SK-N-SH (cell line): Measurements from ENCODE around the gene CHST11. TPM values are rescaled to one million over a fixed set of nuclear protein-coding genes. Genes with fewer than 3 reads are reported as not detected.

Source experiments
- CTCF ChIA-PET: fragments of 300-600, 350-600 bp; formaldehyde crosslinking; extraction: SDS; loops from one replicate; lab custom pipeline; 2021; lab: Yijun Ruan, JAX
- POLR2A ChIA-PET: fragments of 350-600 bp; sonication (Branson Sonifier 250); formaldehyde crosslinking; extraction: SDS; loops from one replicate; lab custom pipeline; 2020; ENCODE audit warnings: antibody characterized with exemption, inconsistent platforms; lab: Yijun Ruan, JAX
- DNase-seq: peaks from one replicate; pipeline ENCODE4 v3.0.0; 2012
- H2AFZ ChIP-seq: fragments of 200-600 bp; sonication (generic); 2 replicates; pipeline ENCODE4 v1.8.1; 2016; ENCODE audit warnings: antibody characterized with exemption, mild to moderate bottlenecking, low read depth
- H3F3A ChIP-seq: fragments of 200-600 bp; sonication (generic); replicated peaks from 2 replicates; pipeline ENCODE3; 2016; ENCODE audit warnings: antibody characterized with exemption, mild to moderate bottlenecking; ENCODE audit not compliant: insufficient read depth
- H3K27ac ChIP-seq, 2 experiments: fragments of 200-500 bp in 1 of 2; fragments of 200-600 bp in 1 of 2; sonication (Bioruptor generic) in 1 of 2; sonication (generic), shearing (Covaris generic) in 1 of 2; 2 replicates each; pipeline versions ENCODE4 v1.5.1 to v1.6.1; 2014 to 2016; ENCODE audit warnings: low read depth in 2 of 2, inconsistent platforms in 1 of 2, low read length in 1 of 2, mild to moderate bottlenecking in 1 of 2, mixed read lengths in 1 of 2
- H3K27me3 ChIP-seq: fragments of 200-600 bp; sonication (generic), shearing (Covaris generic); 2 replicates; pipeline ENCODE4 v1.6.1; 2016; ENCODE audit warnings: mixed run types; ENCODE audit not compliant: insufficient read depth
- H3K36me3 ChIP-seq, 2 experiments: fragments of 200-500 bp in 1 of 2; fragments of 200-600 bp in 1 of 2; sonication (Bioruptor generic) in 1 of 2; sonication (generic) in 1 of 2; replicated peaks in 1 of 2; 2 replicates each; pipeline versions ENCODE3 to v1.5.1; 2014 to 2016; ENCODE audit warnings: low read length in 1 of 2, mild to moderate bottlenecking in 1 of 2; ENCODE audit not compliant: insufficient read depth in 2 of 2, control insufficient read depth in 1 of 2
- H3K4me1 ChIP-seq, 2 experiments: fragments of 200-500 bp in 1 of 2; fragments of 200-600 bp in 1 of 2; sonication (Bioruptor generic) in 1 of 2; sonication (generic), shearing (Covaris generic) in 1 of 2; 2 replicates each; pipeline versions ENCODE4 v1.5.1 to v1.6.1; 2014 to 2016; ENCODE audit warnings: low read depth in 1 of 2, low read length in 1 of 2, mixed run types in 1 of 2; ENCODE audit not compliant: insufficient read depth in 2 of 2, control insufficient read depth in 1 of 2
- H3K4me2 ChIP-seq: fragments of 200-600 bp; sonication (generic), shearing (Covaris generic); 2 replicates; pipeline ENCODE4 v1.6.1; 2017; ENCODE audit warnings: mixed run types
- H3K4me3 ChIP-seq, 2 experiments: fragments of 200-500 bp in 1 of 2; fragments of 200-600 bp in 1 of 2; sonication (Bioruptor generic) in 1 of 2; sonication (generic), shearing (Covaris generic) in 1 of 2; 2 replicates each; pipeline versions ENCODE4 v1.5.1 to v1.8.1; 2014 to 2016; ENCODE audit warnings: low read depth in 2 of 2, inconsistent platforms in 1 of 2, low read length in 1 of 2, mild to moderate bottlenecking in 1 of 2, mixed read lengths in 1 of 2, moderate library complexity in 1 of 2
- H3K79me2 ChIP-seq: fragments of 200-600 bp; sonication (generic); 2 replicates; pipeline ENCODE4 v1.8.1; 2017; ENCODE audit warnings: mild to moderate bottlenecking; ENCODE audit not compliant: insufficient read depth
- H3K9ac ChIP-seq: fragments of 200-600 bp; sonication (generic); 2 replicates; pipeline ENCODE4 v1.6.1; 2017; ENCODE audit warnings: mixed run types
- H3K9me2 ChIP-seq: fragments of 200-600 bp; sonication (generic); 2 replicates; pipeline ENCODE4 v1.6.1; 2017; ENCODE audit warnings: mixed run types
- H3K9me3 ChIP-seq: fragments of 200-600 bp; sonication (generic); 2 replicates; pipeline ENCODE4 v1.6.1; 2017; ENCODE audit warnings: mixed run types, mild to moderate bottlenecking, moderate library complexity
- H4K20me1 ChIP-seq: fragments of 200-600 bp; sonication (generic); 2 replicates; pipeline ENCODE4 v1.6.1; 2017; ENCODE audit warnings: mild to moderate bottlenecking, mixed run types; ENCODE audit not compliant: insufficient read depth
- CHD2 ChIP-seq: fragments of 150-350 bp; IDR thresholded peaks from 2 replicates; pipeline ENCODE4 v1.6.1; 2018; ENCODE audit warnings: low read length; ENCODE audit not compliant: partially characterized antibody
- EP300 ChIP-seq, 2 experiments: IDR thresholded peaks; 2 replicates each; pipeline versions ENCODE4 v1.4.0 to v1.6.1; 2012; ENCODE audit warnings: borderline replicate concordance in 1 of 2, low read depth in 1 of 2, low read length in 1 of 2
- FOSL2 ChIP-seq: IDR thresholded peaks from 2 replicates; pipeline ENCODE4 v1.4.0; 2012; ENCODE audit warnings: low read depth, mild to moderate bottlenecking, moderate library complexity, borderline replicate concordance
- GABPA ChIP-seq: IDR thresholded peaks from 2 replicates; pipeline ENCODE4 v1.4.0; 2012; ENCODE audit warnings: low read depth, mild to moderate bottlenecking
- GATA2 ChIP-seq: sonication (generic); formaldehyde crosslinking; IDR thresholded peaks from 2 replicates; pipeline ENCODE4 v1.5.0; 2020; ENCODE audit warnings: mild to moderate bottlenecking, missing genetic modification reagents
- IRF3 ChIP-seq: fragments of 150-350 bp; IDR thresholded peaks from 2 replicates; pipeline ENCODE4 v1.6.1; 2016; ENCODE audit warnings: mild to moderate bottlenecking, low read depth, low read length
- MEF2A ChIP-seq: IDR thresholded peaks from 2 replicates; pipeline ENCODE4 v1.4.0; 2012; ENCODE audit warnings: low read depth, borderline replicate concordance
- NRF1 ChIP-seq: IDR thresholded peaks from 2 replicates; pipeline ENCODE4 v1.6.1; 2012; ENCODE audit warnings: low read depth, mild to moderate bottlenecking, low read length
- POLR2AphosphoS5 ChIP-seq: IDR thresholded peaks from 2 replicates; pipeline ENCODE4 v1.6.1; 2012; ENCODE audit warnings: low read depth, low read length
- RCOR1 ChIP-seq: fragments of 150-350 bp; IDR thresholded peaks from 2 replicates; pipeline ENCODE4 v1.6.1; 2017; ENCODE audit warnings: antibody characterized with exemption, low read length
- REST ChIP-seq: IDR thresholded peaks from 2 replicates; pipeline ENCODE4 v1.6.1; 2012; ENCODE audit warnings: mild to moderate bottlenecking, low read depth, low read length, moderate library complexity
- RFX5 ChIP-seq: IDR thresholded peaks from 2 replicates; pipeline ENCODE4 v1.6.1; 2012; ENCODE audit warnings: mild to moderate bottlenecking, improper control_type of control experiment, low read length
- USF2 ChIP-seq: fragments of 150-350 bp; IDR thresholded peaks from 2 replicates; pipeline ENCODE4 v1.6.1; 2017; ENCODE audit warnings: antibody characterized with exemption, low read length, low read depth, borderline replicate concordance
- YY1 ChIP-seq: IDR thresholded peaks from 2 replicates; pipeline ENCODE4 v1.4.0; 2012; ENCODE audit warnings: low read depth, mild to moderate bottlenecking
- ZBTB33 ChIP-seq: IDR thresholded peaks from 2 replicates; pipeline ENCODE4 v1.4.0; 2012; ENCODE audit warnings: low read depth, borderline replicate concordance
- WGBS: methylation state at CpG from one replicate; pipeline ENCODE4 v1.1.6; 2017; ENCODE audit warnings: low lambda C conversion rate; 5-methylcytosine and 5-hydroxymethylcytosine counted together
- polyA plus RNA-seq, 3 experiments: library from polyadenylated mRNA; depleted of rRNA; stranded (reverse); fragments of >200 nt; gene quantifications; 2 replicates each; pipeline ENCODE4 v1.2.3, GENCODE V29; 2012

CHST11 gene
- polyA plus RNA-seq, 1 of the 3 experiments (the other 2 are of a cell fraction): 18.6 TPM

- TF ChIP-seq CHD2 (no peak), RFX5 (no peak), ZBTB33 (no peak), FOSL2 (no peak), GABPA (no peak), RCOR1 (no peak), YY1 (no peak), NRF1 (no peak), GATA2 (CRISPR knock-in tag) (no peak)
- no peaks in the 10 kb centered on the region for H3K9me3 ChIP-seq
- POLR2A ChIA-PET: no interaction called here
- H3K27me3 ChIP-seq: no peaks in the 10 kb centered on the region
- WGBS: 95% methylated on average over 4 of the region's 4 CpGs
- H3K79me2 ChIP-seq: no peaks in the 10 kb centered on the region
- H3F3A ChIP-seq: peaks cover 35% of the 10 kb centered on the region
- H3K4me1 ChIP-seq: peaks cover 9 to 32% of the 10 kb centered on the region in 2 experiments
- no peak overlapping the region for H3K4me3 ChIP-seq
- no peak overlapping the region for H3K9ac ChIP-seq
- DNase-seq: no peak
- no peak overlapping the region for H3K4me2 ChIP-seq
- no peak overlapping the region for H2AFZ ChIP-seq
- H3K9me2 ChIP-seq: no peaks in the 10 kb centered on the region
- H4K20me1 ChIP-seq: no peaks in the 10 kb centered on the region
- CTCF ChIA-PET: interaction anchor here (1.4 kb wide), 1 partner anchor 218 kb away, joined by 5 read pairs; no protein-coding TSS in a partner anchor
- no peak overlapping the region for H3K27ac ChIP-seq
- no peaks in the 10 kb centered on the region for H3K36me3 ChIP-seq
Measured at GRCh38 chr12:104600036-104600712, 143.4 kb downstream of the CHST11 start.

GRCh38 chr12:104600790-104601739, 144.3 kb downstream of the CHST11 start:
- 93% methylated on average over 6 of the region's 6 CpGs for WGBS
- H3K27me3 ChIP-seq: no peaks in the 10 kb centered on the region
- H3K9me3 ChIP-seq: no peaks in the 10 kb centered on the region
- no peak for DNase-seq
- peaks cover 12 to 28% of the 10 kb centered on the region in 2 experiments for H3K4me1 ChIP-seq
- H3F3A ChIP-seq: peaks cover 32% of the 10 kb centered on the region
- no peak overlapping the region for H2AFZ ChIP-seq
- no peak overlapping the region for H3K27ac ChIP-seq
- CTCF ChIA-PET: interaction anchor here (1.3 to 1.4 kb wide), 2 partner anchors 20 to 219 kb away, joined by 4 to 5 read pairs; no protein-coding TSS in a partner anchor
- no peaks in the 10 kb centered on the region for H3K79me2 ChIP-seq
- no peak overlapping the region for H3K4me3 ChIP-seq
- POLR2A ChIA-PET: no interaction called here
- no peaks in the 10 kb centered on the region for H3K36me3 ChIP-seq
- H3K4me2 ChIP-seq: no peak overlapping the region
- no peak overlapping the region for H3K9ac ChIP-seq
- TF ChIP-seq REST (no peak), IRF3 (no peak), MEF2A (no peak), EP300 (IDR thresholded peaks at IDR 0.05; ENCODE audit: borderline replicate concordance in 1 of 2, low read depth in 1 of 2, low read length in 1 of 2) (no peak), USF2 (no peak), POLR2AphosphoS5 (no peak)
- no peaks in the 10 kb centered on the region for H3K9me2 ChIP-seq
- H4K20me1 ChIP-seq: no peaks in the 10 kb centered on the region
